ENCODE data around the gene CASR. TPM values are rescaled to one million over a fixed set of nuclear protein-coding genes. Genes with fewer than 3 reads are reported as not detected.
"Not testable (repeated sequence)": the region's sequence is repeated elsewhere in the genome, so short reads cannot be mapped to it uniquely, and the experiment has no call there.

Gene CASR
- total RNA-seq, 2 donors from 2014 or later: not detected

DNA sequence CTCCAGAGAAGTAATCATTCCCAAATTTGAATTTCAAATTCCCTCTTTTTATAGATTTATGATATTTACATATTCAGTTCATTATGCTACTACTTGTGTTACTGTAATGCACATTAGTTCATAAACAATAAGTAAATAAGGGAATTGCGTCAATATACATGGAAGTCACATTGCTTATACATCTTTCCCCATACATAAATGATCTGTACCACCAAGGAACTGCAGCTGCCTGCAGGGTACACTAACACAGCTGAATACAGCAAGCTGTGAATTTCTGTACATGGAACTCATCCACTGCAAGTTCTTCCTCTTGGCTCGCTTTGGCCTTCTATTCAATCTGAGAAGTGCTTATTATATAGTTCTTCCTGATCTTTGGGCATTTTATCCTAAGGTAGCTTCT, 15.5 kb downstream of the CASR start:
- Histone ChIP-seq H3K4me3 (no peak overlapping the region), H3K4me1 (ENCODE audit: control insufficient read depth in 1 of 2, low read depth in 2 of 2) (no peaks in the 10 kb centered on the region), H3K36me3 (no peaks in the 10 kb centered on the region), H3K27ac (no peak overlapping the region), H3K9me3 (no peaks in the 10 kb centered on the region), H3K27me3 (replicated peaks; ENCODE audit: insufficient read depth) (no peaks in the 10 kb centered on the region)
- no peak for ATAC-seq (ENCODE audit: insufficient number of reproducible peaks, low FRiP score, low read depth)
- DNase-seq (ENCODE audit: low spot score): no peak
- TF ChIP-seq CTCF (IDR thresholded peaks at IDR 0.05): no peak

DNA sequence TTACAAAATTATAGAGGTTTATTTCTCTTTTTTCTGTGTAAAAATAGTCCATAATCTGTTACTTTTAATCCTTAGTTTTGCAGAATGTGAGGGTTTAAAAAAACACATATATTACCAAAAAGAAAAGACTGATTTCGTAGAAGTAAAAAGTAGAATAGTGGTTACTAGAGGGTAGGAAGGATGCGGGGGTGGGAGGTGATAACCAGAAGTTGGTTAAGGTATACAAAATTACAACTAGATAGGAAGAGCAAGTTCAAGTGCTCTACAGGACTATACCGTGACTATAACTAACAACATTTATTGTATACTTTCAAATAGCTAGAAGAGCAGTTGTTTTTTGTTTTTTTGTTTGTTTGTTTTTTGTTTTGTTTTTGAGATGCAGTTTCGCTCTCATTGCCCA, 16.1 kb downstream of the CASR start:
- Histone ChIP-seq H3K27ac (no peak overlapping the region), H3K27me3 (replicated peaks; ENCODE audit: insufficient read depth) (no peaks in the 10 kb centered on the region)

DNA sequence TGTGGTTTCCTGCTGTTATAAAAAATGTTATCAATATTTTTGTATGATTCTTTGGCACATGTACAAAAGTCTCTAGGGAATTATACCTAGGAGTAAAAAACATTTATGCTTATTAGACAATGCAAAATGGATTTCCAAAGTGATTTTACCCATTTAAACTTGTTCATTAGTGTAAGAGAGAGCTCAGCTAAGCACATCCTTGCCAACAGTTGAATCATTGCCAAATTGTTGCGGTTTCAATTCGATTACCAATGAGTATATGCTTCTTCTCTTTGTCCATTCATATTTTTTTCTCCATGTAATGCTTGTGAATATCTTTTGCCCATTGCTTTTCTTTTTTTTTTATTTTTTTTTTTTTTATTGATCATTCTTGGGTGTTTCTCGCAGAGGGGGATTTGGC, 17.2 kb downstream of the CASR start:
- no peak for DNase-seq (ENCODE audit: low spot score)
- Histone ChIP-seq H3K27me3 (replicated peaks; ENCODE audit: insufficient read depth) (no peaks in the 10 kb centered on the region), H3K9me3 (no peaks in the 10 kb centered on the region), H3K27ac (no peak overlapping the region), H3K4me1 (ENCODE audit: control insufficient read depth in 1 of 2, low read depth in 2 of 2) (no peaks in the 10 kb centered on the region), H3K4me3 (no peak overlapping the region), H3K36me3 (no peaks in the 10 kb centered on the region)
- ATAC-seq (ENCODE audit: insufficient number of reproducible peaks, low FRiP score, low read depth): no peak
- TF ChIP-seq CTCF (IDR thresholded peaks at IDR 0.05): no peak

More for the DNA sequence above, 16.1 kb downstream of the CASR start:
- no peak for ATAC-seq (ENCODE audit: insufficient number of reproducible peaks, low FRiP score, low read depth)
- Histone ChIP-seq H3K4me3 (no peak overlapping the region), H3K4me1 (ENCODE audit: control insufficient read depth in 1 of 2, low read depth in 2 of 2) (no peaks in the 10 kb centered on the region), H3K36me3 (no peaks in the 10 kb centered on the region), H3K9me3 (no peaks in the 10 kb centered on the region)
- no peak for DNase-seq (ENCODE audit: low spot score)
- no peak for TF ChIP-seq CTCF (IDR thresholded peaks at IDR 0.05)

- H3K9me3 ChIP-seq; H3K27ac ChIP-seq; H3K4me1 ChIP-seq (ENCODE audit: control insufficient read depth in 1 of 2, low read depth in 2 of 2); H3K36me3 ChIP-seq; ATAC-seq (ENCODE audit: insufficient number of reproducible peaks, low FRiP score, low read depth); DNase-seq (ENCODE audit: low spot score); H3K4me3 ChIP-seq; H3K27me3 ChIP-seq (replicated peaks; ENCODE audit: insufficient read depth): not testable (repeated sequence)
Observed at GRCh38 chr3:122201476-122201875, 18.0 kb downstream of the CASR start.

DNA sequence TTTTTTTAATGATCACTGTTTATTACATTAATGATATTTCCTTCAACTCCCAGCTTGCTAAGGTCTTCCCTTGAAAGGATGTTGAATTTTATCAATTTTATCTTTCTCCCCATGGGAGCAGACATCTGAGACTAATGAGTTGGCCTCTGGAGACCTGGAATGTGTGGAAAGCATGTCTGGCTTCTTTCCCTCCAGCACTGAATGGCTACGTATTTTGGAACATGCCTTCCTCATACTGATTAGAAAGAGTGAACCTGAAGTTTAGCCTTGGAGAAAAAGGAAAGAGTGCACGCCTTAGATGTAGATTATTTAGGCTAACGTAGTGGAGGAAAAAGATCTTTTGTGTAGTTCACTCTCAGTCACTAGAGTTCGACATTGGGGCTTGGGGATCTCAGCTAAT, 25.1 kb downstream of the CASR start:
- H3K36me3 ChIP-seq: no peaks in the 10 kb centered on the region
- DNase-seq (ENCODE audit: low spot score) (no peak), ATAC-seq (ENCODE audit: insufficient number of reproducible peaks, low FRiP score, low read depth) (no peak)
- H3K9me3 ChIP-seq: no peaks in the 10 kb centered on the region
- TF ChIP-seq CTCF (IDR thresholded peaks at IDR 0.05): no peak
- no peak overlapping the region for H3K27ac ChIP-seq
- H3K4me1 ChIP-seq (ENCODE audit: control insufficient read depth in 1 of 2, low read depth in 2 of 2): no peaks in the 10 kb centered on the region
- H3K27me3 ChIP-seq (replicated peaks; ENCODE audit: insufficient read depth): no peaks in the 10 kb centered on the region
- H3K4me3 ChIP-seq: no peak overlapping the region

DNA sequence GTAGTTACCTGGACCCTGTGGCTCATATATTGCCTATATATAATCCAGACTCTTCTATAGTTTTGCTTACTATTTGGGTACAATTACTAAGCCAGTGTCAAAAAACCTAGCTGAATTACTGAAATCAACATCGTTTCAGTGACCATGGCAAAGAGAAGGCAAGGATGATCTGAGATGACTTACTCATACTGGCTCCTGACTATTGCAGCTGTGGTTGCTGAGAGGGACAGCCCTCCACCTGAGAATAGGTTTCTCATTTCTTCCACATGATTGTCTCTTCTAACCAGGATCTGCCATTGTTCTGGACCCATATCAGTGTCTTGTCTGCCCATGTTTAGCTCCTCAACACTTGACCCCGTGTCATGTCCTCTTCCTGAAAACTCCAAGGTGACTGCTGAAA, 30.2 kb downstream of the CASR start:
- H3K27me3 ChIP-seq (replicated peaks; ENCODE audit: insufficient read depth): no peaks in the 10 kb centered on the region
- H3K4me1 ChIP-seq (ENCODE audit: control insufficient read depth in 1 of 2, low read depth in 2 of 2): no peaks in the 10 kb centered on the region
- no peaks in the 10 kb centered on the region for H3K9me3 ChIP-seq
- no peaks in the 10 kb centered on the region for H3K36me3 ChIP-seq
- H3K4me3 ChIP-seq: no peak overlapping the region
- DNase-seq (ENCODE audit: low spot score): no peak
- ATAC-seq (ENCODE audit: insufficient number of reproducible peaks, low FRiP score, low read depth): no peak
- H3K27ac ChIP-seq: no peak overlapping the region
- TF ChIP-seq CTCF (IDR thresholded peaks at IDR 0.05): no peak

All from thoracic aorta (tissue), 2 donors.